Measurements from ENCODE around the gene RAD51D.

- no peak for TF ChIP-seq CEBPB (IDR thresholded peaks at IDR 0.05)
- no peak for TF ChIP-seq TCF12 (IDR thresholded peaks at IDR 0.05; ENCODE audit: low read depth)
- no peak for TF ChIP-seq EP300 (IDR thresholded peaks at IDR 0.05; ENCODE audit: borderline replicate concordance)
- TF ChIP-seq RAD21 (IDR thresholded peaks at IDR 0.05; ENCODE audit: low read depth): peak; percentile 53; the same call in 1 of the 2 replicates
- TF ChIP-seq TAF1 (IDR thresholded peaks at IDR 0.05; ENCODE audit: low read depth): no peak
- no peak for TF ChIP-seq CREB1 (IDR thresholded peaks at IDR 0.05; ENCODE audit: low read depth)
- no peak for TF ChIP-seq ZBTB7A (IDR thresholded peaks at IDR 0.05; ENCODE audit: low read depth)
- no peak for TF ChIP-seq TEAD4 (IDR thresholded peaks at IDR 0.05)
- no peak for TF ChIP-seq EGR1 (IDR thresholded peaks at IDR 0.05)
- no peak for TF ChIP-seq NFIC (IDR thresholded peaks at IDR 0.05)
- peak; percentile 34; the same call in 1 of the 2 replicates for TF ChIP-seq MAX (IDR thresholded peaks at IDR 0.05)
- no peak for TF ChIP-seq USF1 (IDR thresholded peaks at IDR 0.05)
Observed at GRCh38 chr17:35088881-35089585, 30.6 kb downstream of the RAD51D start.

Data from Ishikawa (cell line).